ENCODE data around the gene RAP1GAP2.
"Not testable (repeated sequence)": the region's sequence is repeated elsewhere in the genome, so short reads cannot be mapped to it uniquely, and the experiment has no call there.

RAP1GAP2 gene

GRCh38 chr17:2796164-2797125 is at the start of gene RAP1GAP2:
TSS of gene RAP1GAP2 (plus strand) at chr17:2796438. CDS start at chr17:2796528, 90 bp downstream.
- Histone ChIP-seq H3K27ac (peak within 1 kb of the TSS in 6 of 21 experiments; percentile 11 to 65 (median 38)), H3K4me3 (peak within 1 kb of the TSS; percentile 11 to 40 (median 29))

GRCh38 chr17:2749058-2749783 is 47.0 kb upstream of the RAP1GAP2 start, which contains the start of gene CCDC92B:
TSS of gene CCDC92B (minus strand) at chr17:2749652. CDS start at chr17:2735145, 14,507 bp downstream.
- no peak within 1 kb of the TSS for H3K27ac ChIP-seq
- H3K4me3 ChIP-seq, result peak within 1 kb of the TSS in 2 of 7 experiments; percentile 5 to 9

- Histone ChIP-seq H3K4me3 (peak overlapping the region in 2 of 7 experiments; percentile 5 to 9), H3K27ac (no peak overlapping the region)
Measured at GRCh38 chr17:2749784-2750181, 46.5 kb upstream of the RAP1GAP2 start.

GRCh38 chr17:2750721-2751120 is 45.5 kb upstream of the RAP1GAP2 start:
- Histone ChIP-seq H3K27ac (no peak overlapping the region), H3K4me3 (no peak overlapping the region)

GRCh38 chr17:2751491-2751890 is 44.7 kb upstream of the RAP1GAP2 start:
- Histone ChIP-seq H3K4me3 (no peak overlapping the region), H3K27ac (no peak overlapping the region)

GRCh38 chr17:2755891-2756724 is 40.1 kb upstream of the RAP1GAP2 start:
- Histone ChIP-seq H3K27ac (no peak overlapping the region), H3K4me3 (peak overlapping the region in 3 of 7 experiments; percentile 7 to 37 (median 10))

- H3K4me3 ChIP-seq, result no peak overlapping the region
- H3K27ac ChIP-seq, result no peak overlapping the region
Measured at GRCh38 chr17:2758870-2759269, 37.4 kb upstream of the RAP1GAP2 start.

GRCh38 chr17:2770129-2770528 is 26.1 kb upstream of the RAP1GAP2 start:
- no peak overlapping the region for H3K4me3 ChIP-seq
- no peak overlapping the region for H3K27ac ChIP-seq

GRCh38 chr17:2775206-2775605 is 21.0 kb upstream of the RAP1GAP2 start:
- Histone ChIP-seq H3K4me3 (no peak overlapping the region), H3K27ac (no peak overlapping the region)

- Histone ChIP-seq H3K4me3 (peak overlapping the region in 2 of 7 experiments; percentile 9 to 10), H3K27ac (no peak overlapping the region)
Measured at GRCh38 chr17:2776589-2777241, 19.5 kb upstream of the RAP1GAP2 start.

GRCh38 chr17:2777242-2777867 is 18.9 kb upstream of the RAP1GAP2 start:
- Histone ChIP-seq H3K27ac (no peak overlapping the region), H3K4me3 (peak overlapping the region in 1 of 7 experiments; percentile 9)

- H3K4me3 ChIP-seq, result no peak overlapping the region
- no peak overlapping the region for H3K27ac ChIP-seq
Measured at GRCh38 chr17:2778489-2778888, 17.7 kb upstream of the RAP1GAP2 start.

GRCh38 chr17:2779545-2779944 is 16.7 kb upstream of the RAP1GAP2 start:
- Histone ChIP-seq H3K4me3 (no peak overlapping the region), H3K27ac (no peak overlapping the region)

- Histone ChIP-seq H3K27ac (no peak overlapping the region), H3K4me3 (no peak overlapping the region)
Measured at GRCh38 chr17:2780256-2780655, 16.0 kb upstream of the RAP1GAP2 start.

GRCh38 chr17:2780931-2781454 is 15.2 kb upstream of the RAP1GAP2 start:
- H3K27ac ChIP-seq, result no peak overlapping the region
- no peak overlapping the region for H3K4me3 ChIP-seq

- H3K4me3 ChIP-seq, H3K27ac ChIP-seq: not testable (repeated sequence)
Measured at GRCh38 chr17:2781598-2781997, 14.6 kb upstream of the RAP1GAP2 start.

GRCh38 chr17:2782055-2782454 is 14.2 kb upstream of the RAP1GAP2 start:
- Histone ChIP-seq H3K27ac (no peak overlapping the region), H3K4me3 (no peak overlapping the region)

- H3K27ac ChIP-seq, result no peak overlapping the region
- no peak overlapping the region for H3K4me3 ChIP-seq
Measured at GRCh38 chr17:2783310-2784030, 12.8 kb upstream of the RAP1GAP2 start.

All from skin epidermis (tissue), 12 donors.